Chondrocyte (in vitro differentiated cells): ENCODE data around the gene BIK. TPM values are rescaled to one million over a fixed set of nuclear protein-coding genes. Genes with fewer than 3 reads are reported as not detected.

ENCODE experiments used
- DNase-seq: peaks from one replicate; pipeline ENCODE4 v3.0.0; 2021; ENCODE audit warnings: mixed read lengths, low spot score
- H3K27ac Mint-ChIP-seq: one replicate; pipeline ENCODE4 v1.8.0; 2021; ENCODE audit warnings: mild to moderate bottlenecking, moderate library complexity, mixed read lengths; ENCODE audit not compliant: unreplicated experiment
- H3K27me3 Mint-ChIP-seq: 2 replicates; pipeline ENCODE4 v1.8.0; 2021; ENCODE audit warnings: low read depth, mixed read lengths
- H3K36me3 Mint-ChIP-seq: 2 replicates; pipeline ENCODE4 v1.8.0; 2021; ENCODE audit warnings: low read depth, mixed read lengths
- H3K4me1 Mint-ChIP-seq: 2 replicates; pipeline ENCODE4 v1.8.0; 2021; ENCODE audit warnings: low read depth, mild to moderate bottlenecking, mixed read lengths
- H3K4me3 Mint-ChIP-seq: one replicate; pipeline ENCODE4 v1.8.0; 2021; ENCODE audit warnings: mild to moderate bottlenecking, moderate library complexity, mixed read lengths; ENCODE audit not compliant: unreplicated experiment
- H3K9me3 Mint-ChIP-seq: 2 replicates; pipeline ENCODE4 v1.8.0; 2021; ENCODE audit warnings: low read depth, mixed read lengths
- CTCF ChIP-seq: fragments of 200-600 bp; sonication (generic); IDR thresholded peaks from 2 replicates; pipeline ENCODE4 v1.5.0; 2021; ENCODE audit warnings: antibody characterized with exemption, mild to moderate bottlenecking, moderate library complexity
- total RNA-seq: library from RNA; stranded (reverse); gene quantifications from 3 replicates; pipeline ENCODE4 v1.2.1, GENCODE V29; 2021

The BIK gene
- total RNA-seq, 1 donor from 2014 or later: not detected

GRCh38 chr22:43127166-43127908 is 16.8 kb downstream of the BIK start:
- no peak overlapping the region for H3K27ac Mint-ChIP-seq
- no peak overlapping the region for H3K4me3 Mint-ChIP-seq
- H3K36me3 Mint-ChIP-seq: no peaks in the 10 kb centered on the region
- TF ChIP-seq CTCF: no peak
- DNase-seq: no peak
- H3K9me3 Mint-ChIP-seq: no peaks in the 10 kb centered on the region
- no peaks in the 10 kb centered on the region for H3K27me3 Mint-ChIP-seq
- H3K4me1 Mint-ChIP-seq: peaks cover 7% of the 10 kb centered on the region

- H3K4me1 Mint-ChIP-seq: peaks cover 7% of the 10 kb centered on the region
- no peaks in the 10 kb centered on the region for H3K9me3 Mint-ChIP-seq
- H3K27me3 Mint-ChIP-seq: no peaks in the 10 kb centered on the region
- H3K4me3 Mint-ChIP-seq: no peak overlapping the region
- no peak for DNase-seq
- no peak overlapping the region for H3K27ac Mint-ChIP-seq
- H3K36me3 Mint-ChIP-seq: no peaks in the 10 kb centered on the region
- no peak for TF ChIP-seq CTCF
Measured at GRCh38 chr22:43128116-43128515, 17.6 kb downstream of the BIK start.

GRCh38 chr22:43128928-43129424 is 18.4 kb downstream of the BIK start:
- Mint-ChIP-seq H3K27ac (no peak overlapping the region), H3K4me1 (peaks cover 7% of the 10 kb centered on the region), H3K36me3 (peaks cover 2% of the 10 kb centered on the region), H3K9me3 (no peaks in the 10 kb centered on the region), H3K27me3 (no peaks in the 10 kb centered on the region), H3K4me3 (no peak overlapping the region)
- no peak for DNase-seq
- no peak for TF ChIP-seq CTCF

GRCh38 chr22:43129426-43130425 is 19.2 kb downstream of the BIK start:
- no peak for DNase-seq
- Mint-ChIP-seq H3K36me3 (peaks cover 5% of the 10 kb centered on the region), H3K4me1 (peaks cover 7% of the 10 kb centered on the region), H3K9me3 (no peaks in the 10 kb centered on the region), H3K27me3 (no peaks in the 10 kb centered on the region), H3K4me3 (no peak overlapping the region), H3K27ac (no peak overlapping the region)
- no peak for TF ChIP-seq CTCF
